Osteoblast (primary cell): Measurements from ENCODE around the gene NUDT14. TPM values are rescaled to one million over a fixed set of nuclear protein-coding genes. Genes with fewer than 3 reads are reported as not detected.

Experiments used
- DNase-seq: peaks from one replicate; pipeline ENCODE4 v3.0.0; 2011; ENCODE audit warnings: low spot score, mixed read lengths; ENCODE audit not compliant: insufficient read length; ENCODE audit errors: missing footprints
- H2AFZ ChIP-seq: 2 replicates; pipeline ENCODE4 v1.6.0; 2011; ENCODE audit warnings: mild to moderate bottlenecking, low read length
- H3K27ac ChIP-seq: 2 replicates; pipeline ENCODE4 v1.5.1; 2011; ENCODE audit warnings: mild to moderate bottlenecking, low read depth, low read length, moderate library complexity
- H3K27me3 ChIP-seq: 2 replicates; pipeline ENCODE4 v1.6.0; 2012; ENCODE audit warnings: mild to moderate bottlenecking, control low read depth, inconsistent platforms, low read length, moderate library complexity; ENCODE audit not compliant: insufficient read depth
- H3K36me3 ChIP-seq: 2 replicates; pipeline ENCODE4 v1.5.1; 2011; ENCODE audit warnings: mild to moderate bottlenecking, low read length, control low read depth, moderate library complexity; ENCODE audit not compliant: insufficient read depth
- H3K4me1 ChIP-seq: 2 replicates; pipeline ENCODE4 v1.5.1; 2011; ENCODE audit warnings: mild to moderate bottlenecking, low read length, control low read depth, moderate library complexity; ENCODE audit not compliant: insufficient read depth
- H3K4me2 ChIP-seq: 2 replicates; pipeline ENCODE4 v1.6.0; 2011; ENCODE audit warnings: mild to moderate bottlenecking, low read length; ENCODE audit not compliant: insufficient read depth
- H3K4me3 ChIP-seq: fragments of 200-600 bp; sonication (generic); 3 replicates; pipeline ENCODE4 v1.5.1; 2012; ENCODE audit warnings: mild to moderate bottlenecking, low read length, inconsistent platforms; ENCODE audit not compliant: insufficient read depth
- H3K79me2 ChIP-seq: 2 replicates; pipeline ENCODE4 v1.6.0; 2012; ENCODE audit warnings: mild to moderate bottlenecking, low read length, control low read depth, inconsistent platforms; ENCODE audit not compliant: insufficient read depth
- H3K9me3 ChIP-seq: 2 replicates; pipeline ENCODE4 v1.5.1; 2011; ENCODE audit warnings: low read depth, low read length, control low read depth
- H4K20me1 ChIP-seq: 2 replicates; pipeline ENCODE4 v1.6.0; 2012; ENCODE audit warnings: mild to moderate bottlenecking, low read length, control low read depth; ENCODE audit not compliant: insufficient read depth
- CTCF ChIP-seq: IDR thresholded peaks from 2 replicates; pipeline ENCODE4 v1.5.1; 2011; ENCODE audit warnings: mild to moderate bottlenecking, low read depth, low read length, moderate library complexity; ENCODE audit errors: extremely low read depth
- total RNA-seq: library from RNA; depleted of rRNA; stranded (reverse); fragments of >200 nt; gene quantifications from 2 replicates; pipeline ENCODE4 v1.2.3, GENCODE V29; 2012

Gene NUDT14
- total RNA-seq, 1 donor, result 15.9 TPM

- Histone ChIP-seq H3K4me2 (no peak overlapping the region), H2AFZ (no peak overlapping the region), H3K27me3 (no peaks in the 10 kb centered on the region), H3K79me2 (no peaks in the 10 kb centered on the region), H3K27ac (no peak overlapping the region), H3K36me3 (no peaks in the 10 kb centered on the region), H3K4me3 (no peak overlapping the region), H3K4me1 (no peaks in the 10 kb centered on the region), H3K9me3 (no peaks in the 10 kb centered on the region), H4K20me1 (peaks cover 14% of the 10 kb centered on the region)
- DNase-seq, result no peak
- TF ChIP-seq CTCF, result no peak
These were observed 37.5 kb upstream of the NUDT14 start for GRCh38 chr14:105218611-105219010.

- Histone ChIP-seq H3K9me3 (no peaks in the 10 kb centered on the region), H4K20me1 (peaks cover 14% of the 10 kb centered on the region), H3K36me3 (no peaks in the 10 kb centered on the region), H3K4me2 (no peak overlapping the region), H3K79me2 (no peaks in the 10 kb centered on the region), H3K4me3 (no peak overlapping the region), H3K4me1 (no peaks in the 10 kb centered on the region), H2AFZ (no peak overlapping the region), H3K27me3 (no peaks in the 10 kb centered on the region), H3K27ac (no peak overlapping the region)
- TF ChIP-seq CTCF, result no peak
- no peak for DNase-seq
These were observed 36.7 kb upstream of the NUDT14 start for GRCh38 chr14:105217774-105218173.

GRCh38 chr14:105216490-105217247, 35.6 kb upstream of the NUDT14 start:
- no peak overlapping the region for H3K4me3 ChIP-seq
- TF ChIP-seq CTCF, result no peak
- no peaks in the 10 kb centered on the region for H3K79me2 ChIP-seq

DNA sequence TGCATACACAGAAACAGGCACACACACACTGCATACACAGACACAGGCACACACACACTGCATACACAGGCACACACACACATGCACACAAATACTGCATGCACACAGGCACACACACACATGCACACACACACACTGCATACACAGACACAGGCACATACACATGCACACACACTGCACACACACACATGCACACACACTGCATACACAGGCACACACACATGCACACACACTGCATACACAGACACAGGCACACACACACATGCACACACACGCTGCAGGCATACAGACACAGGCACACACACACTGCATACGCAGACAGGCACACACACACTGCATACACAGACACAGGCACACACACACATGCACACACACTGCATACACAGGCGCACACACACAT, 34.5 kb upstream of the NUDT14 start:
- no peak for TF ChIP-seq CTCF
- Histone ChIP-seq H3K36me3 (no peaks in the 10 kb centered on the region), H3K4me2 (no peak overlapping the region), H3K9me3 (no peaks in the 10 kb centered on the region), H3K27ac (no peak overlapping the region), H2AFZ (no peak overlapping the region), H4K20me1 (peaks cover 14% of the 10 kb centered on the region), H3K4me3 (no peak overlapping the region), H3K27me3 (no peaks in the 10 kb centered on the region), H3K79me2 (no peaks in the 10 kb centered on the region), H3K4me1 (no peaks in the 10 kb centered on the region)
- DNase-seq, result no peak

More at GRCh38 chr14:105216490-105217247, 35.6 kb upstream of the NUDT14 start:
- Histone ChIP-seq H4K20me1 (peaks cover 14% of the 10 kb centered on the region), H3K4me2 (no peak overlapping the region), H3K36me3 (no peaks in the 10 kb centered on the region), H2AFZ (no peak overlapping the region), H3K27ac (no peak overlapping the region), H3K4me1 (no peaks in the 10 kb centered on the region), H3K27me3 (no peaks in the 10 kb centered on the region), H3K9me3 (no peaks in the 10 kb centered on the region)
- DNase-seq, result no peak
